IPS-20b (cell line): ENCODE results near the gene TIPARP.

ENCODE experiments used
- H3K27ac ChIP-seq: one replicate; pipeline ENCODE4 v1.5.1; 2013; ENCODE audit warnings: low read length
- H3K27me3 ChIP-seq: 2 replicates; pipeline ENCODE4 v1.6.1; 2013; ENCODE audit warnings: mild to moderate bottlenecking, low read length, inconsistent platforms; ENCODE audit not compliant: insufficient read depth
- H3K36me3 ChIP-seq: 2 replicates; pipeline ENCODE4 v1.6.1; 2013; ENCODE audit warnings: low read depth, mild to moderate bottlenecking, inconsistent platforms, low read length, moderate library complexity; ENCODE audit not compliant: insufficient read depth
- H3K4me1 ChIP-seq: 2 replicates; pipeline ENCODE4 v1.6.1; 2013; ENCODE audit warnings: mild to moderate bottlenecking, control low read depth, inconsistent platforms, low read length, moderate library complexity; ENCODE audit not compliant: insufficient read depth
- H3K4me3 ChIP-seq: 2 replicates; pipeline ENCODE4 v1.5.1; 2013; ENCODE audit warnings: mild to moderate bottlenecking, low read length, inconsistent platforms
- H3K9ac ChIP-seq: 2 replicates; pipeline ENCODE4 v1.6.1; 2013; ENCODE audit warnings: low read depth, mild to moderate bottlenecking, inconsistent platforms, low read length, moderate library complexity
- H3K9me3 ChIP-seq: 2 replicates; pipeline ENCODE4 v1.6.1; 2013; ENCODE audit warnings: mild to moderate bottlenecking, low read depth, low read length, inconsistent platforms; ENCODE audit not compliant: insufficient read depth

The TIPARP gene, protein sequence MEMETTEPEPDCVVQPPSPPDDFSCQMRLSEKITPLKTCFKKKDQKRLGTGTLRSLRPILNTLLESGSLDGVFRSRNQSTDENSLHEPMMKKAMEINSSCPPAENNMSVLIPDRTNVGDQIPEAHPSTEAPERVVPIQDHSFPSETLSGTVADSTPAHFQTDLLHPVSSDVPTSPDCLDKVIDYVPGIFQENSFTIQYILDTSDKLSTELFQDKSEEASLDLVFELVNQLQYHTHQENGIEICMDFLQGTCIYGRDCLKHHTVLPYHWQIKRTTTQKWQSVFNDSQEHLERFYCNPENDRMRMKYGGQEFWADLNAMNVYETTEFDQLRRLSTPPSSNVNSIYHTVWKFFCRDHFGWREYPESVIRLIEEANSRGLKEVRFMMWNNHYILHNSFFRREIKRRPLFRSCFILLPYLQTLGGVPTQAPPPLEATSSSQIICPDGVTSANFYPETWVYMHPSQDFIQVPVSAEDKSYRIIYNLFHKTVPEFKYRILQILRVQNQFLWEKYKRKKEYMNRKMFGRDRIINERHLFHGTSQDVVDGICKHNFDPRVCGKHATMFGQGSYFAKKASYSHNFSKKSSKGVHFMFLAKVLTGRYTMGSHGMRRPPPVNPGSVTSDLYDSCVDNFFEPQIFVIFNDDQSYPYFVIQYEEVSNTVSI

DNA sequence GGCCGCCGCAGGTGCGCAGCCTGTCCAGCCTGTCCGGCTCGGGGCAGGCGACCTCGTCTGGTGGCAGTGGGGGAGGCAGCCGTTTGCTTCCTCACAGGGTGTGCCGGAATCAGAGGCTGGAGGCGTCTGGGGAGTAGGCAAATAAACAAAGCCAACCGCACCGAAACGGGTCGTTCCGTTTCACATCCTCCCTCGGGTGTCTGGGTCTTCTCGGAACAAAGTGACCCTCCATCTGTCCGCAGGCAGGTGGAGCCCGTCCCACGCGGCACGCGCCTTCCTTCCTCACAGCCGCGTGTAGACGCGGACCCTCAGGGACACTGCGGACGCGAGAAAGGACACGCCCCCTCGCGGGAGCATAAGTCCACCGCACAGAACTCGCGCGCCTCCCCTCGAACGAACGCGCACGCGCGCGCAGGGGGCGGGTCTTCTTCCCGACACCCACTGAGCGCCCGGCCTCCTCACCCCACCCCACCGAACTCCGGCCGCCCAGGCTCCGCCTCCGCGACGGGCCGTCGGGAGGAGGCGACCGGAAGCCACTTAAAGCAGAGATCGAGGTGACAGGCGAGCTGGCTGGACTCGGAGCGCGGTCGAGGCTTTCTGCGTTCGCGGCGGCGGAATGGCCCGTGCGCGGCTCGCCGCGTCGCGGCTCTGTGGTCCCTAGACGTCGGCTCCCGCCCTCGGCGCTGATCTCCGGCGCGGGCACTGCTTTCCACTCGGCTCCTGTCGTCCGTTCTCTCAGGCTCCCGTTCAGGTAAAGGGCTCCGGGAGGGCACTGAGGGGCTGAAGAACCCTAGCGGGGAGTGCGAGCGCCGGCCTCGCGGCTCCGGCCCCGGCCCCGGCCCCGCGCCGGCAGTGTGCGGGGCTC is at the start of gene TIPARP:
Gene TIPARP (plus strand): TSS at position 545 of the 865 bp plus-strand sequence. CDS start 3,108 bp downstream, outside the sequence.
- Histone ChIP-seq H3K9me3 (no peaks in the 10 kb centered on the region), H3K27ac (no peak within 1 kb of the TSS), H3K4me1 (peaks cover 15% of the 10 kb centered on the region), H3K9ac (peak within 1 kb of the TSS; percentile 75; the same call in 1 of the 2 replicates), H3K36me3 (peaks cover 17% of the 10 kb centered on the region), H3K27me3 (peaks cover 16% of the 10 kb centered on the region; the same call in 1 of the 2 replicates), H3K4me3 (peak within 1 kb of the TSS; percentile 86)

- H3K36me3 ChIP-seq, result no peaks in the 10 kb centered on the region
- no peak overlapping the region for H3K27ac ChIP-seq
- H3K27me3 ChIP-seq, result no peaks in the 10 kb centered on the region
- H3K4me3 ChIP-seq, result no peak overlapping the region
- H3K9ac ChIP-seq, result no peak overlapping the region
- peaks cover 16% of the 10 kb centered on the region for H3K4me1 ChIP-seq
- H3K9me3 ChIP-seq, result no peaks in the 10 kb centered on the region
Observed at GRCh38 chr3:156626104-156626503, 48.3 kb upstream of the TIPARP start.

- H3K9ac ChIP-seq, result no peak overlapping the region
- H3K4me1 ChIP-seq, result peaks cover 16% of the 10 kb centered on the region
- H3K36me3 ChIP-seq, result no peaks in the 10 kb centered on the region
- no peaks in the 10 kb centered on the region for H3K27me3 ChIP-seq
- H3K4me3 ChIP-seq, result no peak overlapping the region
- H3K27ac ChIP-seq, result no peak overlapping the region
- no peaks in the 10 kb centered on the region for H3K9me3 ChIP-seq
Observed at GRCh38 chr3:156627946-156628569, 46.3 kb upstream of the TIPARP start.

- Histone ChIP-seq H3K4me3 (no peak overlapping the region), H3K27ac (no peak overlapping the region), H3K36me3 (no peaks in the 10 kb centered on the region), H3K27me3 (no peaks in the 10 kb centered on the region), H3K4me1 (peaks cover 16% of the 10 kb centered on the region), H3K9ac (no peak overlapping the region), H3K9me3 (no peaks in the 10 kb centered on the region)
Observed at GRCh38 chr3:156628836-156629618, 45.4 kb upstream of the TIPARP start.

GRCh38 chr3:156630081-156630772 is 44.2 kb upstream of the TIPARP start:
- no peak overlapping the region for H3K4me3 ChIP-seq

GRCh38 chr3:156630773-156631093 is 43.7 kb upstream of the TIPARP start:
- H3K36me3 ChIP-seq, result no peaks in the 10 kb centered on the region
- no peak overlapping the region for H3K27ac ChIP-seq
- no peak overlapping the region for H3K4me3 ChIP-seq
- no peak overlapping the region for H3K9ac ChIP-seq
- H3K27me3 ChIP-seq, result no peaks in the 10 kb centered on the region
- H3K9me3 ChIP-seq, result no peaks in the 10 kb centered on the region
- H3K4me1 ChIP-seq, result peaks cover 16% of the 10 kb centered on the region

More at GRCh38 chr3:156630081-156630772, 44.2 kb upstream of the TIPARP start:
- H3K9ac ChIP-seq, result no peak overlapping the region
- no peak overlapping the region for H3K27ac ChIP-seq
- H3K9me3 ChIP-seq, result no peaks in the 10 kb centered on the region
- H3K36me3 ChIP-seq, result no peaks in the 10 kb centered on the region
- no peaks in the 10 kb centered on the region for H3K27me3 ChIP-seq
- peaks cover 16% of the 10 kb centered on the region for H3K4me1 ChIP-seq

- Histone ChIP-seq H3K27me3 (no peaks in the 10 kb centered on the region), H3K27ac (no peak overlapping the region), H3K4me3 (no peak overlapping the region), H3K4me1 (peaks cover 16% of the 10 kb centered on the region), H3K36me3 (no peaks in the 10 kb centered on the region), H3K9me3 (no peaks in the 10 kb centered on the region), H3K9ac (no peak overlapping the region)
Observed at GRCh38 chr3:156631323-156631722, 43.1 kb upstream of the TIPARP start.

GRCh38 chr3:156632601-156633000 is 41.8 kb upstream of the TIPARP start:
- H3K36me3 ChIP-seq, result no peaks in the 10 kb centered on the region

GRCh38 chr3:156633335-156633734 is 41.1 kb upstream of the TIPARP start:
- H3K9ac ChIP-seq, result no peak overlapping the region
- H3K9me3 ChIP-seq, result no peaks in the 10 kb centered on the region
- H3K27ac ChIP-seq, result no peak overlapping the region
- H3K4me3 ChIP-seq, result no peak overlapping the region
- no peaks in the 10 kb centered on the region for H3K36me3 ChIP-seq
- H3K27me3 ChIP-seq, result no peaks in the 10 kb centered on the region
- peaks cover 9% of the 10 kb centered on the region; the same call in 1 of the 2 replicates for H3K4me1 ChIP-seq

More at GRCh38 chr3:156632601-156633000, 41.8 kb upstream of the TIPARP start:
- H3K27me3 ChIP-seq, result no peaks in the 10 kb centered on the region
- H3K27ac ChIP-seq, result no peak overlapping the region
- no peak overlapping the region for H3K4me3 ChIP-seq
- peaks cover 16% of the 10 kb centered on the region for H3K4me1 ChIP-seq
- no peaks in the 10 kb centered on the region for H3K9me3 ChIP-seq
- H3K9ac ChIP-seq, result no peak overlapping the region

- H3K9me3 ChIP-seq, result no peaks in the 10 kb centered on the region
- no peak overlapping the region for H3K4me3 ChIP-seq
- H3K4me1 ChIP-seq, result peaks cover 5% of the 10 kb centered on the region; the same call in 1 of the 2 replicates
- H3K36me3 ChIP-seq, result no peaks in the 10 kb centered on the region
- H3K27me3 ChIP-seq, result no peaks in the 10 kb centered on the region
- no peak overlapping the region for H3K9ac ChIP-seq
- H3K27ac ChIP-seq, result no peak overlapping the region
Observed at GRCh38 chr3:156635034-156635433, 39.4 kb upstream of the TIPARP start.
